SK-N-MC (cell line): Measurements from ENCODE around the gene OR11L1.

Experiments
- DNase-seq: peaks from one replicate; pipeline ENCODE4 v3.0.0-alpha.2; 2011; ENCODE audit warnings: low read depth, low spot score
- H3K27ac ChIP-seq: fragments of 200-600 bp; sonication (generic); 2 replicates; pipeline ENCODE4 v1.5.1; 2016; ENCODE audit warnings: mixed run types
- H3K36me3 ChIP-seq: fragments of 200-600 bp; sonication (generic); 2 replicates; pipeline ENCODE4 v1.6.1; 2017; ENCODE audit warnings: antibody characterized with exemption, low read length, mixed read lengths; ENCODE audit not compliant: insufficient read depth
- H3K4me3 ChIP-seq: fragments of 200-600 bp; sonication (generic); 2 replicates; pipeline ENCODE4 v1.5.1; 2016
- H3K9ac ChIP-seq: fragments of 200-600 bp; sonication (generic); 2 replicates; pipeline ENCODE4 v1.8.0; 2017; ENCODE audit warnings: mixed run types, mixed read lengths; ENCODE audit not compliant: insufficient read length
- H3K9me3 ChIP-seq: fragments of 200-600 bp; sonication (generic); 2 replicates; pipeline ENCODE4 v1.6.1; 2017; ENCODE audit warnings: low read depth, mild to moderate bottlenecking, antibody characterized with exemption, low read length, moderate library complexity, mixed read lengths
- EZH2 ChIP-seq: fragments of 200-600 bp; sonication (generic); IDR thresholded peaks from one replicate; pipeline ENCODE4 v1.6.1; 2017; ENCODE audit warnings: antibody characterized with exemption
- FOXP2 ChIP-seq: optimal IDR thresholded peaks from 2 replicates; pipeline ENCODE3; 2011; ENCODE audit warnings: mild to moderate bottlenecking, moderate library complexity; ENCODE audit not compliant: insufficient read depth; ENCODE audit errors: extremely low read length, control extremely low read depth
- POLR2AphosphoS5 ChIP-seq: IDR thresholded peaks from 2 replicates; pipeline ENCODE4 v1.6.1; 2012; ENCODE audit warnings: mild to moderate bottlenecking, low read depth, low read length, borderline replicate concordance

Gene OR11L1

GRCh38 chr1:247841796-247842195, at the start of gene OR11L1:
Gene OR11L1, minus strand, starts transcription at chr1:247841896. Its CDS starts 0 bp downstream, at chr1:247841896.
- Histone ChIP-seq H3K27ac (no peak within 1 kb of the TSS), H3K36me3 (no peaks in the 10 kb centered on the region), H3K9me3 (no peaks in the 10 kb centered on the region), H3K9ac (no peak within 1 kb of the TSS), H3K4me3 (no peak within 1 kb of the TSS)
- TF ChIP-seq FOXP2 (no peak), POLR2AphosphoS5 (no peak), EZH2 (no peak)
- DNase-seq = no peak

GRCh38 chr1:247884797-247885413, 43.2 kb upstream of the OR11L1 start:
- Histone ChIP-seq H3K9me3 (no peaks in the 10 kb centered on the region), H3K36me3 (no peaks in the 10 kb centered on the region), H3K27ac (no peak overlapping the region), H3K9ac (no peak overlapping the region), H3K4me3 (no peak overlapping the region)
- no peak for DNase-seq
- no peak for TF ChIP-seq EZH2
- no peak for TF ChIP-seq FOXP2
- no peak for TF ChIP-seq POLR2AphosphoS5

- DNase-seq = no peak
- Histone ChIP-seq H3K36me3 (no peaks in the 10 kb centered on the region), H3K9me3 (no peaks in the 10 kb centered on the region), H3K27ac (no peak overlapping the region), H3K4me3 (no peak overlapping the region), H3K9ac (no peak overlapping the region)
- TF ChIP-seq EZH2 (no peak), FOXP2 (no peak), POLR2AphosphoS5 (no peak)
Measured at GRCh38 chr1:247883346-247883745, 41.6 kb upstream of the OR11L1 start.

GRCh38 chr1:247865416-247865815, 23.7 kb upstream of the OR11L1 start:
- Histone ChIP-seq H3K27ac (no peak overlapping the region), H3K9ac (no peak overlapping the region), H3K9me3 (no peaks in the 10 kb centered on the region), H3K36me3 (peaks cover 11% of the 10 kb centered on the region), H3K4me3 (no peak overlapping the region)
- no peak for DNase-seq
- TF ChIP-seq FOXP2 (no peak), POLR2AphosphoS5 (no peak), EZH2 (no peak)

- no peak overlapping the region for H3K9ac ChIP-seq
- no peak for TF ChIP-seq EZH2
- no peak for TF ChIP-seq FOXP2
- peaks cover 4% of the 10 kb centered on the region; the same call in 1 of the 2 replicates for H3K36me3 ChIP-seq
- H3K27ac ChIP-seq = no peak overlapping the region
- H3K9me3 ChIP-seq = no peaks in the 10 kb centered on the region
- no peak overlapping the region for H3K4me3 ChIP-seq
- no peak for DNase-seq
Measured at GRCh38 chr1:247864644-247865043, 22.9 kb upstream of the OR11L1 start.

GRCh38 chr1:247862756-247863155, 21.1 kb upstream of the OR11L1 start:
- no peak for DNase-seq
- no peak overlapping the region for H3K9ac ChIP-seq
- no peak overlapping the region for H3K27ac ChIP-seq
- no peaks in the 10 kb centered on the region; the same call in 1 of the 2 replicates for H3K36me3 ChIP-seq
- no peaks in the 10 kb centered on the region for H3K9me3 ChIP-seq
- TF ChIP-seq EZH2 (no peak), POLR2AphosphoS5 (no peak), FOXP2 (no peak)
- no peak overlapping the region for H3K4me3 ChIP-seq

- TF ChIP-seq POLR2AphosphoS5 (no peak), EZH2 (no peak), FOXP2 (no peak)
- Histone ChIP-seq H3K27ac (no peak overlapping the region), H3K4me3 (peak overlapping the region; percentile 80), H3K9ac (no peak overlapping the region), H3K9me3 (no peaks in the 10 kb centered on the region), H3K36me3 (no peaks in the 10 kb centered on the region)
- no peak for DNase-seq
Measured at GRCh38 chr1:247857985-247858619, 16.4 kb upstream of the OR11L1 start.

GRCh38 chr1:247857069-247857984, 15.6 kb upstream of the OR11L1 start, which contains the start of gene TRIM58:
Gene TRIM58, plus strand, starts transcription at chr1:247857187. Its CDS starts 60 bp downstream, at chr1:247857247.
- no peaks in the 10 kb centered on the region for H3K36me3 ChIP-seq
- H3K9ac ChIP-seq = peak within 1 kb of the TSS; percentile 47
- no peaks in the 10 kb centered on the region for H3K9me3 ChIP-seq
- TF ChIP-seq EZH2 = no peak
- no peak for TF ChIP-seq FOXP2
- 0 out of 2 replicates have a peak, but pooled peaks have one; percentile 18 for TF ChIP-seq POLR2AphosphoS5
- DNase-seq = no peak
- H3K27ac ChIP-seq = no peak within 1 kb of the TSS
- H3K4me3 ChIP-seq = peak within 1 kb of the TSS; percentile 80
